Calu3 (cell line): ENCODE measurements around the gene GPN1. TPM values are rescaled to one million over a fixed set of nuclear protein-coding genes. Genes with fewer than 3 reads are reported as not detected.

Experiments used
- BruUV-seq: library from RNA; stranded (reverse); fragments of 400-500 nt; replicated peaks from 2 replicates; lab custom pipeline; 2021; lab: Mats Ljungman, UMichigan
- CTCF ChIA-PET: fragments of 300-600 bp; sonication (Branson Sonifier 250); formaldehyde crosslinking; loops from one replicate; lab custom pipeline; 2022; ENCODE audit warnings: antibody characterized with exemption; lab: Charles Lee
- DNase-seq: peaks from one replicate; pipeline ENCODE4 v3.0.0; 2022
- H3K27ac Mint-ChIP-seq: one replicate; pipeline ENCODE4 v1.8.0; 2022; ENCODE audit warnings: mixed read lengths; ENCODE audit not compliant: unreplicated experiment
- H3K27me3 Mint-ChIP-seq: one replicate; pipeline ENCODE4 v1.8.0; 2022; ENCODE audit warnings: mixed read lengths; ENCODE audit not compliant: unreplicated experiment
- H3K36me3 Mint-ChIP-seq: one replicate; pipeline ENCODE4 v1.8.0; 2022; ENCODE audit warnings: mild to moderate bottlenecking, moderate library complexity, mixed read lengths; ENCODE audit not compliant: insufficient read depth, unreplicated experiment
- H3K4me1 Mint-ChIP-seq: one replicate; pipeline ENCODE4 v1.8.0; 2022; ENCODE audit warnings: mild to moderate bottlenecking, low read depth, mixed read lengths; ENCODE audit not compliant: unreplicated experiment
- H3K4me3 Mint-ChIP-seq: one replicate; pipeline ENCODE4 v1.8.0; 2022; ENCODE audit warnings: mild to moderate bottlenecking, low read depth, moderate library complexity, mixed read lengths; ENCODE audit not compliant: unreplicated experiment
- H3K9me3 Mint-ChIP-seq: one replicate; pipeline ENCODE4 v1.8.0; 2022; ENCODE audit warnings: low read depth, mixed read lengths; ENCODE audit not compliant: unreplicated experiment
- CTCF ChIP-seq: fragments of 200-600 bp; IDR thresholded peaks from one replicate; pipeline ENCODE4 v1.8.0; 2022; ENCODE audit warnings: antibody characterized with exemption; ENCODE audit not compliant: unreplicated experiment
- intact Hi-C: fragments of 100-400 bp; cut with micrococcal nuclease; formaldehyde crosslinking; loops from one replicate; pipeline ENCODE4 v1.10.0; 2022; ENCODE audit not compliant: unreplicated experiment
- total RNA-seq: library from RNA; stranded (reverse); gene quantifications from 2 replicates; pipeline ENCODE4 v1.2.3, GENCODE V29; 2022

Gene GPN1
- total RNA-seq, 1 experiment from 2014 or later: 32.6 TPM

- no peak for DNase-seq
- CTCF ChIA-PET: no interaction called here
- BruUV-seq: no TSS peak
- Mint-ChIP-seq H3K27ac (no peak overlapping the region), H3K4me1 (no peaks in the 10 kb centered on the region), H3K9me3 (no peaks in the 10 kb centered on the region), H3K27me3 (no peaks in the 10 kb centered on the region), H3K36me3 (peaks cover 34% of the 10 kb centered on the region), H3K4me3 (no peak overlapping the region)
- no peak for TF ChIP-seq CTCF
- intact Hi-C loops: no loop called here
Measured at GRCh38 chr2:27638037-27638637, 9.3 kb downstream of the GPN1 start.

GRCh38 chr2:27638709-27639108 is 9.9 kb downstream of the GPN1 start:
- Mint-ChIP-seq H3K27ac (no peak overlapping the region), H3K36me3 (peaks cover 30% of the 10 kb centered on the region), H3K9me3 (no peaks in the 10 kb centered on the region), H3K4me3 (no peak overlapping the region), H3K27me3 (no peaks in the 10 kb centered on the region), H3K4me1 (no peaks in the 10 kb centered on the region)
- no peak for TF ChIP-seq CTCF
- CTCF ChIA-PET: no interaction called here
- intact Hi-C loops: no loop called here
- DNase-seq: no peak
- no TSS peak for BruUV-seq

- H3K4me1 Mint-ChIP-seq: no peaks in the 10 kb centered on the region
- no TSS peak for BruUV-seq
- DNase-seq: no peak
- no peaks in the 10 kb centered on the region for H3K9me3 Mint-ChIP-seq
- peaks cover 31% of the 10 kb centered on the region for H3K36me3 Mint-ChIP-seq
- no peak overlapping the region for H3K27ac Mint-ChIP-seq
- no peaks in the 10 kb centered on the region for H3K27me3 Mint-ChIP-seq
- H3K4me3 Mint-ChIP-seq: no peak overlapping the region
- no peak for TF ChIP-seq CTCF
- intact Hi-C loops: no loop called here
- CTCF ChIA-PET: no interaction called here
Measured at GRCh38 chr2:27640722-27641245, 11.9 kb downstream of the GPN1 start.

GRCh38 chr2:27645197-27645596 is 16.3 kb downstream of the GPN1 start:
- Mint-ChIP-seq H3K9me3 (no peaks in the 10 kb centered on the region), H3K27ac (no peak overlapping the region), H3K27me3 (no peaks in the 10 kb centered on the region), H3K4me3 (no peak overlapping the region), H3K36me3 (peaks cover 41% of the 10 kb centered on the region), H3K4me1 (no peaks in the 10 kb centered on the region)
- TF ChIP-seq CTCF: no peak
- CTCF ChIA-PET: no interaction called here
- intact Hi-C loops: no loop called here
- DNase-seq: no peak
- no TSS peak for BruUV-seq
